A549 (cell line): ENCODE results near the gene ACBD5.
"Not testable (repeated sequence)": the region's sequence is repeated elsewhere in the genome, so short reads cannot be mapped to it uniquely, and the experiment has no call there.

Experiments
- CHD4 ChIP-seq: fragments of 200-600 bp; sonication (generic); IDR thresholded peaks from 2 replicates; pipeline ENCODE4 v1.6.1; 2016; ENCODE audit warnings: antibody characterized with exemption, mild to moderate bottlenecking, borderline replicate concordance
- CTCF ChIP-seq: fragments of >200 bp; sonication (Bioruptor Twin); formaldehyde crosslinking; IDR thresholded peaks from 3 replicates; pipeline ENCODE4 v1.5.1; 2016
- EHMT2 ChIP-seq: fragments of 200-600 bp; sonication (generic); IDR thresholded peaks from 2 replicates; pipeline ENCODE4 v1.6.1; 2016; ENCODE audit warnings: antibody characterized with exemption, low read depth, mild to moderate bottlenecking, moderate library complexity
- EP300 ChIP-seq, 2 experiments: fragments of >200 bp; sonication (Bioruptor Twin); formaldehyde crosslinking; IDR thresholded peaks; 2 replicates in 1 of 2; 3 replicates in 1 of 2; pipeline ENCODE4 v1.6.1; 2016 to 2017
- ESRRA ChIP-seq: fragments of 150-350 bp; IDR thresholded peaks from 2 replicates; pipeline ENCODE4 v1.6.1; 2014; ENCODE audit warnings: mild to moderate bottlenecking, low read length, borderline replicate concordance
- JUNB ChIP-seq: fragments of >200 bp; sonication (Bioruptor Twin); formaldehyde crosslinking; IDR thresholded peaks from 2 replicates; pipeline ENCODE4 v1.6.1; 2016
- KDM1A ChIP-seq: fragments of 200-600 bp; sonication (generic); IDR thresholded peaks from 2 replicates; pipeline ENCODE4 v1.6.1; 2016; ENCODE audit warnings: low read depth, mild to moderate bottlenecking
- KDM5A ChIP-seq: fragments of 200-600 bp; sonication (generic); IDR thresholded peaks from 2 replicates; pipeline ENCODE4 v1.6.1; 2016; ENCODE audit warnings: antibody characterized with exemption, mild to moderate bottlenecking
- MAZ ChIP-seq: fragments of 150-350 bp; IDR thresholded peaks from 2 replicates; pipeline ENCODE4 v1.6.1; 2014; ENCODE audit warnings: antibody characterized with exemption, low read depth, low read length, borderline replicate concordance
- MYC ChIP-seq: IDR thresholded peaks from 2 replicates; pipeline ENCODE4 v1.6.1; 2012; ENCODE audit warnings: mild to moderate bottlenecking, inconsistent platforms, low read length, improper control_type of control experiment, borderline replicate concordance
- NFE2L2 ChIP-seq: fragments of 150-350 bp; conservative IDR thresholded peaks from 2 replicates; pipeline ENCODE4 v1.6.1; 2014; ENCODE audit warnings: low read length
- POLR2A ChIP-seq: IDR thresholded peaks from 2 replicates; pipeline ENCODE4 v1.6.1; 2012; ENCODE audit warnings: mild to moderate bottlenecking, low read length
- RFX5 ChIP-seq: fragments of 450-650 bp; IDR thresholded peaks from 2 replicates; pipeline ENCODE4 v1.7.1; 2014; ENCODE audit warnings: antibody characterized with exemption, mild to moderate bottlenecking, moderate library complexity
- TP53 ChIP-seq: fragments of 250-450 bp; sonication (Bioruptor Pico); IDR thresholded peaks from 2 replicates; pipeline ENCODE4 v1.5.0; 2021; ENCODE audit warnings: mild to moderate bottlenecking, moderate library complexity

- not testable (repeated sequence) for TF ChIP-seq ESRRA; POLR2A; EP300 (IDR thresholded peaks at IDR 0.05); CTCF; MYC; KDM5A; EHMT2; TP53; CHD4; NFE2L2; MAZ; RFX5; KDM1A; JUNB
These were observed 25.4 kb upstream of the ACBD5 start for GRCh38 chr10:27266025-27266424.
